ENCODE measurements around the gene TXNDC17. TPM values are rescaled to one million over a fixed set of nuclear protein-coding genes. Genes with fewer than 3 reads are reported as not detected.

TXNDC17 gene
- total and polyA plus RNA-seq, 2 of the 8 experiments (the other 6 are each of a cell fraction or from before 2014, with no cell fraction given) = 182 to 410 TPM

- no peak overlapping the region for H4K91ac ChIP-seq (replicated peaks; ENCODE audit: insufficient read length, low read length)
- no peak overlapping the region for H2AFZ ChIP-seq (ENCODE audit: low read length)
- H3K23me2 ChIP-seq (ENCODE audit: low read depth, low read length) = no peaks in the 10 kb centered on the region
- no peak overlapping the region for H3K23ac ChIP-seq (ENCODE audit: insufficient read length)
- no peak overlapping the region for H3K27ac ChIP-seq (ENCODE audit: low read depth, low read length)
- no peaks in the 10 kb centered on the region for H3K79me1 ChIP-seq (ENCODE audit: low read depth, low read length)
- H3K4me2 ChIP-seq (ENCODE audit: insufficient read depth in 1 of 2, low read depth in 2 of 2, low read length in 2 of 2) = no peak overlapping the region
- H3K79me2 ChIP-seq (ENCODE audit: control insufficient read depth in 1 of 2, insufficient read depth in 2 of 2, low read length in 2 of 2) = 0 out of 4 replicates have a peak, but pooled peaks cover 0 to 4% of the 10 kb centered on the region in 2 experiments
- H3K4me3 ChIP-seq (ENCODE audit: extremely low read depth in 1 of 4, insufficient read depth in 2 of 4, low read depth in 3 of 4, low read length in 4 of 4) = no peak overlapping the region
- no peak overlapping the region for H3K56ac ChIP-seq (replicated peaks; ENCODE audit: insufficient read length, low read depth, low read length)
- no peaks in the 10 kb centered on the region for H3K9me3 ChIP-seq (ENCODE audit: insufficient read depth in 2 of 2, low read depth in 1 of 2, low read length in 1 of 2)
- no peak overlapping the region for H2BK20ac ChIP-seq (ENCODE audit: low read length)
- no peak for FAIRE-seq
- no peak overlapping the region for H2BK120ac ChIP-seq (replicated peaks; ENCODE audit: low read depth, low read length)
- H3K4ac ChIP-seq (replicated peaks; ENCODE audit: insufficient read length, low read depth, low read length) = no peak overlapping the region
- ChIA-PET CTCF (ENCODE audit: partially characterized antibody) (no interaction called here), POLR2A (ENCODE audit: partially characterized antibody) (no interaction called here)
- no peak for DNase-seq (ENCODE audit: low read depth in 1 of 2, low spot score in 2 of 2)
- peaks cover 15 to 41% (median 36%) of the 10 kb centered on the region in 4 experiments for H3K36me3 ChIP-seq (ENCODE audit: control insufficient read depth in 2 of 4, insufficient read depth in 4 of 4, low read length in 3 of 4)
- H4K5ac ChIP-seq (ENCODE audit: insufficient read length, low read depth, low read length) = no peak overlapping the region
- no peak overlapping the region for H3K18ac ChIP-seq (ENCODE audit: extremely low read depth, low read length)
- no peak overlapping the region for H4K8ac ChIP-seq (ENCODE audit: extremely low read depth, insufficient read depth, low read length)
- H4K20me1 ChIP-seq (replicated peaks in 1 of 2; ENCODE audit: control insufficient read depth in 1 of 2, insufficient read depth in 2 of 2, low read length in 2 of 2) = peaks cover 0 to 1% of the 10 kb centered on the region in 2 experiments
- no peak overlapping the region for H3K14ac ChIP-seq (ENCODE audit: insufficient read length)
- no peaks in the 10 kb centered on the region for H3K27me3 ChIP-seq (replicated peaks in 1 of 4; ENCODE audit: control insufficient read depth in 3 of 4, extremely low read depth in 1 of 4, insufficient read depth in 3 of 4, low read length in 3 of 4)
- no peaks in the 10 kb centered on the region for H3K4me1 ChIP-seq (replicated peaks in 1 of 4; ENCODE audit: control insufficient read depth in 3 of 4, insufficient read depth in 4 of 4, low read length in 3 of 4)
- H2BK5ac ChIP-seq (ENCODE audit: low read depth, low read length) = no peak overlapping the region
- H2BK12ac ChIP-seq (ENCODE audit: low read depth, low read length) = no peak overlapping the region
- TF ChIP-seq MAFK (IDR thresholded peaks at IDR 0.05; ENCODE audit: low read depth, low read length) (no peak), NANOG (IDR thresholded peaks at IDR 0.05; ENCODE audit: insufficient read depth, low read depth, low read length, poor library complexity, severe bottlenecking) (no peak), E2F6 (IDR thresholded peaks at IDR 0.05) (no peak), CHD2 (IDR thresholded peaks at IDR 0.05; ENCODE audit: low read length) (no peak)
- 72% methylated on average over 1 of the region's 1 CpG; no CpG with 5 or more reads in 1 of the 2 experiments for WGBS, 2 experiments (ENCODE audit: extremely low coverage in 1 of 2, insufficient coverage in 1 of 2, insufficient read length in 1 of 2, insufficient replicate concordance in 2 of 2, low coverage in 1 of 2, low lambda C conversion rate in 2 of 2, missing lambda C conversion rate in 1 of 2)
- no peak overlapping the region for H2AK5ac ChIP-seq (ENCODE audit: low read depth, low read length)
- H2BK15ac ChIP-seq (ENCODE audit: low read length) = no peak overlapping the region
- no peak overlapping the region for H3K9ac ChIP-seq (replicated peaks in 1 of 4; ENCODE audit: extremely low read depth in 1 of 4, low read depth in 3 of 4, low read length in 3 of 4)
Measured at GRCh38 chr17:6630390-6630789, 10.5 kb upstream of the TXNDC17 start.
